ENCODE results near the gene PPARG. TPM values are rescaled to one million over a fixed set of nuclear protein-coding genes. Genes with fewer than 3 reads are reported as not detected.

The PPARG gene
- total RNA-seq, 1 donor from 2014 or later: 14.7 TPM

GRCh38 chr3:12328837-12329462 lies 40.1 kb downstream of the PPARG start:
- TF ChIP-seq, protein P1, sequence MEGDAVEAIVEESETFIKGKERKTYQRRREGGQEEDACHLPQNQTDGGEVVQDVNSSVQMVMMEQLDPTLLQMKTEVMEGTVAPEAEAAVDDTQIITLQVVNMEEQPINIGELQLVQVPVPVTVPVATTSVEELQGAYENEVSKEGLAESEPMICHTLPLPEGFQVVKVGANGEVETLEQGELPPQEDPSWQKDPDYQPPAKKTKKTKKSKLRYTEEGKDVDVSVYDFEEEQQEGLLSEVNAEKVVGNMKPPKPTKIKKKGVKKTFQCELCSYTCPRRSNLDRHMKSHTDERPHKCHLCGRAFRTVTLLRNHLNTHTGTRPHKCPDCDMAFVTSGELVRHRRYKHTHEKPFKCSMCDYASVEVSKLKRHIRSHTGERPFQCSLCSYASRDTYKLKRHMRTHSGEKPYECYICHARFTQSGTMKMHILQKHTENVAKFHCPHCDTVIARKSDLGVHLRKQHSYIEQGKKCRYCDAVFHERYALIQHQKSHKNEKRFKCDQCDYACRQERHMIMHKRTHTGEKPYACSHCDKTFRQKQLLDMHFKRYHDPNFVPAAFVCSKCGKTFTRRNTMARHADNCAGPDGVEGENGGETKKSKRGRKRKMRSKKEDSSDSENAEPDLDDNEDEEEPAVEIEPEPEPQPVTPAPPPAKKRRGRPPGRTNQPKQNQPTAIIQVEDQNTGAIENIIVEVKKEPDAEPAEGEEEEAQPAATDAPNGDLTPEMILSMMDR (conservative IDR thresholded peaks at IDR 0.05; ENCODE audit: low read depth, low read length): no peak
- H3K4me3 ChIP-seq (ENCODE audit: low read depth, low read length): no peak overlapping the region
- no peak for DNase-seq (ENCODE audit: low read depth)

DNA sequence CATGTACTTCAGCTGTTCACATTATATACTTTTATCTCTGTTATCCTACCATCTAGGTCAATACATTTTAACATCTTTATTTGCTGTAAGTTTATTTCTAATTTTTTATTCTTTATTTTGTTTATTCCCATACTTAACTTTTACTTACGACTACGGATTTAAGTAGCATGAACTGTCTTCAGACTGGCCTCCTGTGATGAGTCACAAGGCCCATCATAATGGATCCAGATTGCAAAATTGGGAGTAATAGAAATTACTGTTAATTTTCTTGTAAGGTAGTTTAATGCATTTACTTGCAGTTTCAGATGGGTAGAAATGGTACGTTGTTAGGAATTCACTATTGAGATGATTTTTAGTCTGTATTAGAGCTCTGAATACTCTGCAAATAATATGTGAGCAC lies 45.9 kb downstream of the PPARG start:
- no peak for DNase-seq (ENCODE audit: low read depth)
- TF ChIP-seq, protein P1 (conservative IDR thresholded peaks at IDR 0.05; ENCODE audit: low read depth, low read length): no peak
- no peak overlapping the region for H3K4me3 ChIP-seq (ENCODE audit: low read depth, low read length)

DNA sequence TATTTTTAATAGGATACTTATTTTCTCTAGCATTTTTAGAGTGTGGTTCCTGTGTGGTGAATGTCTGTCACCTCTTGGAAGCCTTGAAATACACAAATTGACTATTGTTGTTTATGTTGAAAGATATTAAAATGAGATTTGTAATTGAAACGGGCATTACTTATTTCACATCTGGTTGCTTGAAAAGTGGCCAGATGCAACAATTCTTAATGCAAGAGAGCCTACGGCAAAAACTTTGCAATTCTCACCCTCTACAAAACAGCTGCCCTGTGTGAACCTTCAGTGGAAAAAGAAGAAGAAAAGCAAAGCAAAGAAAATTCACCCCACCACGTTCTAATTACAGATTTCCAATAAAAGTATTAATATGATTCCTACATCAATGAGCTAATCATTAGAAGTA lies 46.6 kb downstream of the PPARG start:
- DNase-seq (ENCODE audit: low read depth): no peak
- TF ChIP-seq, protein P1 (conservative IDR thresholded peaks at IDR 0.05; ENCODE audit: low read depth, low read length): no peak
- no peak overlapping the region for H3K4me3 ChIP-seq (ENCODE audit: low read depth, low read length)

DNA sequence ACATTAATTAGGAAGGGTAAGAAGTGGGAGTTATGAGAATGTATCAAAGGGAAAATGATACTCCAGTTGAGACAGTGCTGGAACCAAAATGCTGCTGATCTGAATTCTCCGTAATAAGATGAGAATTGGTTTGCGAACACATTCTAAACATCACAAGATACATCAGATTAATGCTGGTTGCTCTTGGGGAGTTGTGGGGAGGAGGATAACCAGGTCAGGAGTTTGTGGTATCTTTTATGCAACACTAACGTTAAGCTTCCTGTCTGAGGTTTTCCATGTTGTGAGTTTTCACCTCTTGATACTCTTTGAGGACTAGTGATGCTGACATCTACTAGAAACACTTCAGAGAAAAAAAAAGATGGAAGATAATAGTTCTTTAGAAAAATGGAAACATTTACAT lies 47.2 kb downstream of the PPARG start:
- H3K4me3 ChIP-seq (ENCODE audit: low read depth, low read length): no peak overlapping the region
- TF ChIP-seq, protein P1 (conservative IDR thresholded peaks at IDR 0.05; ENCODE audit: low read depth, low read length): no peak
- no peak for DNase-seq (ENCODE audit: low read depth)

DNA sequence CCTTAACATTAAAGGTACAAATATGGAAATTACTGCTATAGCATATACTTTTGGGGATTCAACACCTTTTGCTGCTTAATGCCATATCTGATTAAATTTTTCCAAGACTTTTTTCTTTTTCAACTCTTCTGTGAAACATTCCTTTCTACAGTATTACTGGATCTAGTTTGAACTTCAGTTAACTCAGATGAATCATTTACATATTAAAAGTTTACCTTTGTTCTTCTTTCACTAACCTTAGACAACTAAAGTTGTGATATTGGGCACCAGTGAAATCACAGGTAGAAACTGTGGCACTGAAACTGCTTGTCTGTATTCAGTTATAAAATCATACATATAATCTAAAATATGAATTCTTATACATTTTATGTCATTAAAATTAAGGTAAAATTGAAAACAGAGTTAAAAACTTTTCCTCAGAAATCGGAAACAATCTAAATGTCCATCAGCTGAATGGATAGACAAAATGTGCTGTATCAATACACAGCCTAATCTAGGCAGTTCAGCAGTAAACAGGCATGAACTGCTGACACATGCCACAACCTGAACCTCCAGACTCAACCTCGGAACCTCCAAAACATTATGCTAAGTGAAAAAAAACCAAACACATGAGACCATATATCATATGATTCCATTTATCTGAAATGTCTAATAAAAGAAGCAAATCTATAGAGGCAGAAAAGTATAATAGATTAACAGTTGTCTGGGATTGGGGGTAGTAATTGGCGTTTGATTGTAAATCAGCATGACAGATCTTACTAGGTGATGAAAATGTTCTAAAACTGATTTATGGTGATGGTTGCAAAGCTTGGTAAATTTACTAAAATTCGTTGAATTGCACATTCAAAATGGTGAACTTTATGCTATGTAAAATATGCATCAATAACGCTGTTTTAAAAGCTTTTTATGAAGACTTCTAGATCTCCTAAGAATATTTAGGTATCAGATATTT lies 50.0 kb downstream of the PPARG start:
- TF ChIP-seq, protein P1 (conservative IDR thresholded peaks at IDR 0.05; ENCODE audit: low read depth, low read length): no peak
- no peak for DNase-seq (ENCODE audit: low read depth)
- H3K4me3 ChIP-seq (ENCODE audit: low read depth, low read length): no peak overlapping the region

DNA sequence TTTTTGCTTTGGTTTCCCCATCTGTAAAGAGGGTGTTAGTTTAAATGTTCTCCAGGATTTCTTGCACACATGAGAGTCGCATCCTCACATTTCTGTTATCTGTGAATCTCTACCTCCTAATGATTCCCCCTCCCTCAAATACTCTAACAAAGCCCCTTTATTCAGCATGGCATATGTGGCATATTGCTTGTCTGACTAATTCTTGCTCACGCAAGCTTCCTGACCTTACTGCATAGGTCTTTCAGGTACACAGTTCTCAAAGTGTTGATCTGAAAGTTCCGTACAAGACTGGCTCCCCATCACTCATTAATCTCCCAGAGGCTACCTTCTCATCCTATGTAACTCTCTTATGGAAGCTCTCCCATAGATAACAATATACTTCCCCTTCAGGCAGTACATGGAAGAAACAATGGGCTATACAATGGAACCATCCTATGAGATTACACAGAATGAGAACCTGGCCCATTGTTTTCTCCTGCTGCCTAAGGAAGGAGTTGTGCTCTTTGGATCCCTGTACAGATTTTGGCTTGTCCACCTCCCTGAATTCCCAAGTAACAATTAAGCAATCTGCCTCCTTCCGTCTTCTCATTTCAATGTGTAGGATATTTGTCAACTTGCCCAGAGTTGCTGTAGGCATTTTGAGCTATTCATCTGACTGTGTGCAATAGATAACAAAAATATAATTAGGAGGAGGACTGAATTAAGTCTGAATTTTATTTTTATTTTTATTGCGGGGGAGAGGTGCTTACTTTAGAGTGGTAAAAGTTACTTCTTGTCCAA lies 51.0 kb downstream of the PPARG start:
- H3K4me3 ChIP-seq (ENCODE audit: low read depth, low read length): no peak overlapping the region
- TF ChIP-seq, protein P1 (conservative IDR thresholded peaks at IDR 0.05; ENCODE audit: low read depth, low read length): no peak
- DNase-seq (ENCODE audit: low read depth): no peak

All from epithelial cell of proximal tubule (primary cell).